Central memory CD8-positive, alpha-beta T cell (primary cell): ENCODE results near the gene CALHM3.
"Not testable (repeated sequence)": the region's sequence is repeated elsewhere in the genome, so short reads cannot be mapped to it uniquely, and the experiment has no call there.

Experiments
- ATAC-seq: fragments of 150-1000 bp; cut with Tn5 transposase; replicated peaks from 2 replicates; pipeline ENCODE4 v1.10.0; 2022; ENCODE audit warnings: mild to moderate bottlenecking, moderate FRiP score, moderate number of reproducible peaks; ENCODE audit not compliant: poor library complexity, severe bottlenecking; ENCODE audit errors: extremely low read depth
- DNase-seq, 2 donors: peaks; one replicate each; pipeline ENCODE4 v3.0.0; 2021; ENCODE audit warnings: low spot score in 2 of 2
- H3K27ac Mint-ChIP-seq: one replicate; pipeline ENCODE4 v1.8.0; 2022; ENCODE audit warnings: low read depth, mild to moderate bottlenecking, moderate library complexity, mixed read lengths
- H3K27me3 Mint-ChIP-seq: one replicate; pipeline ENCODE4 v1.8.0; 2022; ENCODE audit warnings: mixed read lengths
- H3K36me3 Mint-ChIP-seq: one replicate; pipeline ENCODE4 v1.8.0; 2022; ENCODE audit warnings: mild to moderate bottlenecking, moderate library complexity, mixed read lengths; ENCODE audit not compliant: insufficient read depth
- H3K4me1 Mint-ChIP-seq: one replicate; pipeline ENCODE4 v1.8.0; 2022; ENCODE audit warnings: mixed read lengths
- H3K4me3 Mint-ChIP-seq: one replicate; pipeline ENCODE4 v1.8.0; 2022; ENCODE audit warnings: mild to moderate bottlenecking, moderate library complexity, mixed read lengths
- H3K9me3 Mint-ChIP-seq: one replicate; pipeline ENCODE4 v1.8.0; 2022; ENCODE audit warnings: mixed read lengths

Gene CALHM3, protein sequence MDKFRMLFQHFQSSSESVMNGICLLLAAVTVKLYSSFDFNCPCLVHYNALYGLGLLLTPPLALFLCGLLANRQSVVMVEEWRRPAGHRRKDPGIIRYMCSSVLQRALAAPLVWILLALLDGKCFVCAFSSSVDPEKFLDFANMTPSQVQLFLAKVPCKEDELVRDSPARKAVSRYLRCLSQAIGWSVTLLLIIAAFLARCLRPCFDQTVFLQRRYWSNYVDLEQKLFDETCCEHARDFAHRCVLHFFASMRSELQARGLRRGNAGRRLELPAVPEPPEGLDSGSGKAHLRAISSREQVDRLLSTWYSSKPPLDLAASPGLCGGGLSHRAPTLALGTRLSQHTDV

DNA sequence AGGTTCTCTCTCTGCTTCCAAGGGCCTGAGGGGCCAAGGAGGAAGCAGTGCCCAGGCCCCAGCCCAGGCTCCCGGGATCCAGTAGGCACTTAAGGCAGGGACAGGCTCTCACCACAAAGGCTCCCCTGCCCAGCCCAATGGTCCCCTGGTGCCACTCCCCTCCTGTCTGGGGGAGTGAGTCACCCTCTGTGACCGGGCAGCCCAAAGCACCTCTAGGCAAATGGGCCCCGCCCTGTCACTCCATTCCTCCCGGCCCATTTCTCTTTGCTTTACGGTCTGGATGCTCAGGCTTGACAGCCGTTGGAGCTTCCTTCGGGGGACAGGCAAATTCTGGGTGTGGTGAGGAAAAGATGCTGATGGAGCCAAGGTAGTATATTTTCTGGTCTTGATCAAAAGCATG lies at the start of gene CALHM3:
TSS of gene CALHM3 (minus strand) at position 106 of the 400 bp plus-strand sequence. CDS start 208 bp downstream, outside the sequence.
- Mint-ChIP-seq H3K9me3 (no peaks in the 10 kb centered on the region), H3K4me1 (peaks cover 7% of the 10 kb centered on the region), H3K27ac (no peak within 1 kb of the TSS), H3K27me3 (no peaks in the 10 kb centered on the region), H3K4me3 (no peak within 1 kb of the TSS), H3K36me3 (no peaks in the 10 kb centered on the region)
- ATAC-seq (no peak), DNase-seq (no peak)

DNA sequence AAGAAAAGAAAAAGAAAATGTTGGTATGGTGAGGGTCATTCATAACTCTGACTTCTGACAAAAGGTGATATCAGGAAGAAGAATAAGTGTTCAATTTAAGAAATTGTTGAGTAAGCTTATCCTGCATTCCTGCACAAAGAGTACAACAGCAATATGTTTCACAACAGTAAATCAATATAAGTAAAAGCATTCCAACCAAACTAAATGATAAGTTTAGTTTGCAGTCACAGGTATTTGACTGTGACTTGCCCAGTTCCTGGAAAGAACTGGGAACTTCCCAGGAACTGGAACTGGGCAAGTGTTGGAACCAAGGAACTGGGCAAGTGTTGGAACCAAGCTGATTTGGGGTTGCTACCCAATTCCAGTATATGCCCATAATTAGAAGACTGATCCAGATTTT lies 49.5 kb upstream of the CALHM3 start:
- no peak for DNase-seq
- Mint-ChIP-seq H3K4me3 (no peak overlapping the region), H3K27me3 (peaks cover 43% of the 10 kb centered on the region), H3K4me1 (no peaks in the 10 kb centered on the region), H3K9me3 (peaks cover 5% of the 10 kb centered on the region), H3K27ac (no peak overlapping the region), H3K36me3 (no peaks in the 10 kb centered on the region)
- no peak for ATAC-seq

DNA sequence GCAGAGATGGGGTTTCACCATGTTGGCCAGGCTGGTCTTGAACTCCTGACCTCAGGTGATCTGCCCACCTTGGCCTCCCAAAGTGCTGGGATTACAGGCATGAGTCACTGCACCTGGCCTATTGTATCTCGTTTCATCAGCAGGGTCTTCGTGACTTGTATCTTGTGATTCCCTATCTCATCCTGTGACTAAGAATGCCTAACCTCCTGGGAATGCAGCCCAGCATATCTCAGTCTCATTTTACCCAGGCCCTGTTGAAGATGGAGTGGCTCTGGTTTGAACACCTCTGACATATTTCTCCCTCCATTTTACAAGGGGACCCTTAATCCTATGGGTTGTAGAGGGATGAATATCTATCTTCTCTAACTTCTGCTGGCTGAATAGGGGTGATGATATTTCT lies 48.4 kb upstream of the CALHM3 start:
- H3K36me3 Mint-ChIP-seq, H3K4me3 Mint-ChIP-seq, H3K4me1 Mint-ChIP-seq, H3K9me3 Mint-ChIP-seq, DNase-seq, H3K27ac Mint-ChIP-seq, ATAC-seq: not testable (repeated sequence)
- H3K27me3 Mint-ChIP-seq = peaks cover 43% of the 10 kb centered on the region

DNA sequence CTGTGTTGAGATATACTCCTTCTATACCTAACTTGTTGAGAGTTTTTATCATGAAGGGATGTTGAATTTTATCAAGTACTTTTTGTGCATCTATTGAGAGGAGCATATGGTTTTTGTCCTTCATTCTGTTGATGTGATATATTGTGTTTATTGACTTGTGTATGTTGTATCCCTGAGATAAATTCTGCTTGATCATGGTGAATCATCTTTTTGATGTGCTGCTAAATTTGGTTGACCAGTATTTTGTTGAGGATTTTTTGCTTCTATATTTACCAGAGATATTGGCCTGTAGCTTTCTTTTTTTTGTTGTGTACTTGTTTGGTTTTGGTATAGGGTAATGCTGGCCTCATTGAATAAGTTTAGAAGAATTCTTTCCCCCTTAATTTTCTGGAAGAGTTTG lies 46.9 kb upstream of the CALHM3 start:
- Mint-ChIP-seq H3K4me1 (no peaks in the 10 kb centered on the region), H3K4me3 (no peak overlapping the region), H3K27ac (no peak overlapping the region), H3K27me3 (peaks cover 55% of the 10 kb centered on the region), H3K36me3 (no peaks in the 10 kb centered on the region), H3K9me3 (peaks cover 5% of the 10 kb centered on the region)
- ATAC-seq (no peak), DNase-seq (no peak)

DNA sequence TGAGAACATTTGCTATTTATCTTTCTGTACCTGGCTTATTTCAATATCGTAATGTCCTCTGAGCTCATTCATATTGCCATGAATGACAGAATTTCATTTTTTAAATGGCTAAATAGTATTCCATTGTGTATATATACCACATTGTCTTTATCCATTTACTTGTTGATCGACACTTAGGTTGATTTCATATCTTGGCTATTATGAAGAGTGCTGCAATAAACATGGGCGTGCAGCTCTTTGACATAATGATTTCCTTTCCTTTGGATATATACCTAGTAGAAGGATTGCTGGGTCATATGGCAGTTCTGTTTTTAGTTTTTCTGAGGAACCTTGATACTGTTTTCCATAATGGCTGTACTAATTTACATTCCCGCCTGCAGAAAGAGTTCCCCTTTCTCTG lies 44.6 kb upstream of the CALHM3 start:
- no peaks in the 10 kb centered on the region for H3K4me1 Mint-ChIP-seq
- H3K9me3 Mint-ChIP-seq = peaks cover 5% of the 10 kb centered on the region
- no peak for DNase-seq
- H3K27me3 Mint-ChIP-seq = peaks cover 56% of the 10 kb centered on the region
- H3K4me3 Mint-ChIP-seq = no peak overlapping the region
- H3K36me3 Mint-ChIP-seq = no peaks in the 10 kb centered on the region
- ATAC-seq = no peak
- no peak overlapping the region for H3K27ac Mint-ChIP-seq

DNA sequence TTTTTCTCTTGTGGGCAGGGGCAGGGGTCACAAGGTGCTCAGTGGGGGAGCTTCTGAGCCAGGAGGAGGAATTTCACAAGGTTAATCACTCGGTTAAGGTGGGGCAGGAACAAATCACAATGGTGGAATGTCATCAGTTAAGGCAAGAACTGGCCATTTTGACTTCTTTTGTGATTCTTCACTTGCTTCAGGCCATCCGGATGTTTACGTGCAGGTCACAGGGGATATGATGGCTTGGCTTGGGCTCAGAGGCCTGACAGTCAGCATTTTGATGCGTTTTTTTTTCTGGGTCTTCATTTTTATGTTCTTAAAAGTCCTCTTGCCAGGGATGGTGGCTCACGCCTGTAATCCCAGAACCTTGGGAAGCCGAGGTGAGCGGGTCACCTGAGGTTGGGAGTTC lies 43.0 kb upstream of the CALHM3 start:
- not testable (repeated sequence) for H3K9me3 Mint-ChIP-seq, H3K4me3 Mint-ChIP-seq, H3K27ac Mint-ChIP-seq, H3K36me3 Mint-ChIP-seq, DNase-seq, H3K4me1 Mint-ChIP-seq, ATAC-seq
- H3K27me3 Mint-ChIP-seq = peaks cover 56% of the 10 kb centered on the region

DNA sequence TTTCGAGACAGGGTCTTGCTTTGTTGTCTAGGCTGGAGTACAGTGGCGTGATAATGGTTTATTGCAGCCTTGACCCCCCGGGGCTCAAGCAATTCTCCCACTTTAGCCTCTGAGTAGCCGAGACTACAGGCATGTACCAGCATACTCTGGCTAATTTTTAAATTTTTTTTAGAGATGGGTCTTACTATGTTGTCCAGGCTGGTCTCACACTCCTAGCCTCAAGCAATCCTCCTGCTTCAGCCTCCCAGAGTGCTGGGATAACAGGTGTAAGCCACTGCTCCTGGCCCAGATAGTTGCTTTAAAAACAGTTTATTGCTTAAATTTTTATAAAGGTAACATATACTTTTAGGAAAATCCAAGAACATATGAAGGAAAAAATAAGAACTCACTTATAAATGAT lies 40.8 kb upstream of the CALHM3 start:
- H3K27ac Mint-ChIP-seq = no peak overlapping the region
- DNase-seq (no peak), ATAC-seq (no peak)
- no peaks in the 10 kb centered on the region for H3K9me3 Mint-ChIP-seq
- no peak overlapping the region for H3K4me3 Mint-ChIP-seq
- H3K4me1 Mint-ChIP-seq = peaks cover 5% of the 10 kb centered on the region
- no peaks in the 10 kb centered on the region for H3K36me3 Mint-ChIP-seq
- H3K27me3 Mint-ChIP-seq = peaks cover 35% of the 10 kb centered on the region

DNA sequence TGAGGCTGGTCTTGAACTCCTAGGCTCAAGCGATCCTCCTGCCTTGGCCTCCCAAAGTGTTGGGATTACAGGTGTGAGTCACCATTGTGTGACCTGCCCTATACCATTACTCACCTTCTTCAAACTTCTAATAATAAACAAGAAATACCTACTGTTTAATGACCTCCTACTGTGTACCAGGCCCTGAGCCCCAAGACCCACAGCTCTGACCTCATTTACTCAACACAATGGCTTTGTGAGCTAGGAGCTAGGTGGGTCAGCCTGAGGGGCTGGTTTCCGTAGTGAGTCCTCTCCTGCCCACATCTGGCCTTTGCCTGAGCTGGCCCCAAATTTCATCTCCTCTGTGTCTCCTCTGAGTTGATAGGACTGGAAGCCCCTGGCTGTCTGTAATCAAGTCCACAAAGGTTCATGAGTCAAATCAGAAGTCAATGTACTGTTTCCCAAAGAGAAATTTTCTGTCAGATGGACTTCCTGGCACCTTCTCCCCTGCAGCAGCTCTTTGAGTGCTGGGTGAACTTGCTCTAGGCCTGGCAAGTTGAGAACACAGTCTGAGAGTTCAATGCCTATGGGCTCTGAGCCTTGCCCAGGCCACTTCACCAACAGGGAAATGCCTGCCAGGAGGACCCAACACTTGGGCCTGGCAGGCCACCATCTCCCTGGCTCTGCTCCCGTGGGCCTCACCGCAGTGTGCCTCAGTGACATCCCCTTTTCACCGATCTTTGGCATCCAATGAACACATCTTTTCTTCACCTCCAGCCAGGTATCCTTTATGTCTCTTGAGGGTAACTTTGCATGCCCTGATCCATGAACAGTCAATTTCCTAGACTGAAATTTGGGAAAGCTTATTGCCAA lies 38.4 kb upstream of the CALHM3 start:
- Mint-ChIP-seq H3K4me1 (peaks cover 5% of the 10 kb centered on the region), H3K9me3 (no peaks in the 10 kb centered on the region), H3K27me3 (peaks cover 26% of the 10 kb centered on the region), H3K27ac (no peak overlapping the region), H3K36me3 (no peaks in the 10 kb centered on the region), H3K4me3 (no peak overlapping the region)
- ATAC-seq (no peak), DNase-seq (no peak)

DNA sequence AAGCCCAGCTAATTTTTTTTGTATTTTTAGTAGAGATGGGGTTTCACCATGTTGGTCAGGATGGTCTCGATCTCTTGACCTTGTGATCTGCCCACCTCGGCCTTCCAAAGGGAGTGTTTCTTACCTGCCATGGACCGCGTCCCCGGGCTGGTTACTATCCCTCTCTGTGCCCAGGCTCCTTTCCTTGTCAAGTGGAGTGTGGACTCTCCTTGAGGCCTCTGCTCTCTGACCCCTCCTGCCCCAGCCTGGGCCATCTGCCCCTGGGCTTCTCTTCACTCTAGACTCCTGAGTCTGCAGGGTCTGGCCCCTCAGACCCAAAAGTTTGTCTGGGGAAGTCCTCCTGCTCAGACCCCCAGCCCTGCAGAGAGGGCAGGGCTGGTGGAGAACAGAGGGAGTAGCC lies 35.2 kb upstream of the CALHM3 start:
- H3K27me3 Mint-ChIP-seq = peaks cover 19% of the 10 kb centered on the region
- no peak overlapping the region for H3K27ac Mint-ChIP-seq
- H3K9me3 Mint-ChIP-seq = no peaks in the 10 kb centered on the region

DNA sequence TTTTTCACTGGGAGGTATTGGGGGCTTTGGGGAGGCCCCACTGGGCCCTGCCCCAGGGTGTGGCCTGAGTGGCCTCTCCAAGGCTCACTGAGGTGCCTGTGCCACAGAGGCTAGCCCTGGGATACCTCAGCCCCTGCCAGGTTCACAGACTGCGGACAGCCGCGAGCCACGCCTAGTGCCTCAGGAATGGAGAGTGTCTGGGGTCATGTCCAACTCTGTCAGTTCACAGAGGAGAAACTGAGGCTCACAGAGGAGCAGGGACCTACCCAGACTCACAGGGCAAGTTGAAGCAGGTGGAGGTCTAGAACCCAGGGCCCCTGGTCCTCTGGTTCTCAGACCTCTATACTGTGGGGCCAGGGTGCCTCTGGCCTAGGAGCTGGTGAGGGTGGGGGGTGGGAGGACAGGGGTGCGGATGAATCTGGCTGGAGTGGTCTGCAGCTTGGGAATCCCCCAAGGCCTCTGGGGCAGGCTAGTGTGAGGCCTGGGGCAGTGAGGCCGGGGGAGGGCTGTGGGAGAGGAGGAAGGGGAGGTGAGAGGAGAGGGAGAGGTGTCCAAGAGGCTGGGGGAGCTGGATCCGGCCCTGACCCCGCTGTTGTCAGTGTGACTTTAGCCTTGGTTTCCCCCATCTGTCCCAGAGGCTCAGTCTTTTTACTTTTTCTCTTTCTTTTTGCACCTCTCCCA lies 34.5 kb upstream of the CALHM3 start:
- no peak overlapping the region for H3K4me3 Mint-ChIP-seq
- no peaks in the 10 kb centered on the region for H3K36me3 Mint-ChIP-seq
- DNase-seq = no peak
- peaks cover 5% of the 10 kb centered on the region for H3K4me1 Mint-ChIP-seq
- H3K9me3 Mint-ChIP-seq = no peaks in the 10 kb centered on the region
- no peak for ATAC-seq
- H3K27me3 Mint-ChIP-seq = peaks cover 19% of the 10 kb centered on the region
- H3K27ac Mint-ChIP-seq = no peak overlapping the region

More for the DNA sequence above, 35.2 kb upstream of the CALHM3 start:
- ATAC-seq = no peak
- DNase-seq = no peak
- no peaks in the 10 kb centered on the region for H3K36me3 Mint-ChIP-seq
- H3K4me3 Mint-ChIP-seq = no peak overlapping the region
- H3K4me1 Mint-ChIP-seq = peaks cover 5% of the 10 kb centered on the region

DNA sequence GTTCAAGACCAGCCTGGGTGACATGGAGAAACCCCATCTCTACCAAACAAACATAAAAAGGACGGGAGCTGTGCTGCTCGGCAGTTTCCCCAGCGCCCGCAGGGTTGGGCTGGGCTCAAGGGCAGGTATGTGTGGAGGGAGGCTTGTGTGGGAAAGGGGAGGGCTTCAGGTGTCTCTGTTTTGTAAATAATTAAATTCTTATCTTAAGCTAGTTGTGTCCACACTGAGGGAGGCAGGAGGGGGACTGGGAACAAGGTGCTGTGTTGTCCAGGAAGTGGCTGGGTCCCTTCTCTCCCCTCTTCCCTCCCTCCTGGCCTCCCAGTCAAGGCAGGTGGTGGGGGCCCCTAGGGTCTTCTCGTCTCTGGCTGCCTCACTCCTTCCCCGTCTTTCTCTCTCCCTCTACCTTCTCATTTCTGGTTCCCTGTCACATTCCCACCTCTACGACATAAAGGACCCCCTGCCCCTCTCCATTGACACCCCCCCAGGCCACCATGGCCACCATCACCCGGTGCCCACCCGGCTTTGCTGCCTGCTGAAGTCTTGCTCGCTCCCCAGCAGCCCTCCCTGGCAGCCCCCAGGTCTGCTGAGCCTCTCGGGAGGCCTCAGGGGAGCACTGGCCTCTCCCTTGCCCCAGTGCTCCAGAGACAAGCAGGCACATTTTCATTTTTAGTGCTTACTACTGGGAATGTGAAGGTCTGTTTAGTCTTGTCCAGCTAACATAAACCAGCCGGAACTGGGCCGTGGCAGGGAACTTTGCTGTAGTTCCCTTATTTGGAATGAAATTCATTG lies 33.7 kb upstream of the CALHM3 start:
- no peaks in the 10 kb centered on the region for H3K9me3 Mint-ChIP-seq

DNA sequence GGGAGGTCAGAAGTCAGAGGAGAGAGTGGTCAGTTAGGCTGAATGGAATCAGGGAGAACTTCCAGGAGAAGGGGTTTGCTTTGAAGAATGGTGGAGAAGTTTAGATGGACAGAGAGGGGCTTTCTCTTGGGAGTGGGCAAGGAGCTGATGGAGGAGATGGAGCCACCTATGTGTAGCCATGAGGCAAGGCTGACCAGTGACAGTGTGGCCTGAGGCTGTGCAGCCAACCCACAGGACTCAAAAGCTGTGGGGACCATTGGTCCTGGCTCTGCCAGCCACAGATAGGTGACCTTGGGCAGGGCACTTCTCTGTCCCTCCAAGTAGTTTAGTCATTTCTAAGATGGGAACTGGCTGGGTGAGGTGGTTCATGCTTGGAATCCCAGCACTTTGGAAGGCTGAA lies 33.1 kb upstream of the CALHM3 start:
- DNase-seq = no peak
- no peak overlapping the region for H3K4me3 Mint-ChIP-seq
- peaks cover 19% of the 10 kb centered on the region for H3K27me3 Mint-ChIP-seq
- no peak overlapping the region for H3K27ac Mint-ChIP-seq
- no peaks in the 10 kb centered on the region for H3K36me3 Mint-ChIP-seq
- peaks cover 5% of the 10 kb centered on the region for H3K4me1 Mint-ChIP-seq
- ATAC-seq = no peak
- no peaks in the 10 kb centered on the region for H3K9me3 Mint-ChIP-seq

More for the DNA sequence above, 33.7 kb upstream of the CALHM3 start:
- DNase-seq (no peak), ATAC-seq (no peak)
- Mint-ChIP-seq H3K4me1 (peaks cover 5% of the 10 kb centered on the region), H3K27ac (no peak overlapping the region), H3K36me3 (no peaks in the 10 kb centered on the region), H3K27me3 (peaks cover 19% of the 10 kb centered on the region), H3K4me3 (no peak overlapping the region)
